Liver (tissue), 9 donors: Measurements from ENCODE around the gene SCAMP1. TPM values are rescaled to one million over a fixed set of nuclear protein-coding genes. Genes with fewer than 3 reads are reported as not detected.

Experiments
- DNase-seq: peaks from one replicate; pipeline ENCODE4 v3.0.0-alpha.2; 2017; ENCODE audit warnings: low spot score
- H3K27ac ChIP-seq, 2 donors: one replicate each; pipeline ENCODE4 v1.7.0; 2013; ENCODE audit warnings: inconsistent platforms in 2 of 2, low read length in 2 of 2, control low read depth in 1 of 2, low read depth in 1 of 2, mild to moderate bottlenecking in 1 of 2
- H3K27me3 ChIP-seq, 4 donors: one replicate each; pipeline versions ENCODE4 v1.6.1 to v1.7.0; 2013; ENCODE audit warnings: low read length in 3 of 4, inconsistent platforms in 1 of 4, mild to moderate bottlenecking in 1 of 4, moderate library complexity in 1 of 4; ENCODE audit not compliant: control insufficient read depth in 4 of 4, insufficient read depth in 4 of 4
- H3K36me3 ChIP-seq, 4 donors: one replicate each; pipeline versions ENCODE4 v1.6.1 to v1.7.0; 2013; ENCODE audit warnings: low read length in 3 of 4, mild to moderate bottlenecking in 3 of 4, low read depth in 1 of 4, moderate library complexity in 1 of 4; ENCODE audit not compliant: control insufficient read depth in 4 of 4, insufficient read depth in 3 of 4
- H3K4me1 ChIP-seq, 4 donors: one replicate each; pipeline versions ENCODE4 v1.6.1 to v1.7.0; 2013; ENCODE audit warnings: low read length in 3 of 4, mild to moderate bottlenecking in 3 of 4, moderate library complexity in 1 of 4; ENCODE audit not compliant: control insufficient read depth in 4 of 4, insufficient read depth in 4 of 4
- H3K4me3 ChIP-seq, 3 donors: one replicate each; pipeline versions ENCODE4 v1.6.1 to v1.7.0; 2013; ENCODE audit warnings: low read length in 3 of 3, control low read depth in 1 of 3, low read depth in 1 of 3, mild to moderate bottlenecking in 1 of 3
- H3K9ac ChIP-seq, 2 donors: one replicate each; pipeline ENCODE4 v1.7.0; 2013; ENCODE audit warnings: low read length in 2 of 2, mild to moderate bottlenecking in 2 of 2, moderate library complexity in 2 of 2, control low read depth in 1 of 2, low read depth in 1 of 2
- H3K9me3 ChIP-seq, 4 donors: one replicate each; pipeline versions ENCODE4 v1.6.1 to v1.7.0; 2013; ENCODE audit warnings: low read length in 3 of 4; ENCODE audit not compliant: control insufficient read depth in 4 of 4
- FOXA1 ChIP-seq: IDR thresholded peaks from 2 replicates; pipeline ENCODE4 v1.6.1; 2016; ENCODE audit warnings: antibody characterized with exemption
- FOXA2 ChIP-seq: IDR thresholded peaks from 2 replicates; pipeline ENCODE4 v1.6.1; 2016; ENCODE audit warnings: antibody characterized with exemption
- HNF4A ChIP-seq, 2 donors: conservative IDR thresholded peaks; 2 replicates each; pipeline ENCODE4 v1.6.1; 2016; ENCODE audit warnings: antibody characterized with exemption in 2 of 2, mild to moderate bottlenecking in 2 of 2
- HNF4G ChIP-seq: IDR thresholded peaks from 2 replicates; pipeline ENCODE4 v1.6.1; 2016; ENCODE audit warnings: antibody characterized with exemption
- JUND ChIP-seq, 2 donors: IDR thresholded peaks; 2 replicates each; pipeline ENCODE4 v1.6.1; 2016; ENCODE audit warnings: antibody characterized with exemption in 2 of 2
- NR2F2 ChIP-seq: IDR thresholded peaks from 2 replicates; pipeline ENCODE4 v1.6.1; 2016; ENCODE audit warnings: antibody characterized with exemption
- RAD21 ChIP-seq, 2 donors: IDR thresholded peaks; 2 replicates each; pipeline ENCODE4 v1.6.1; 2016; ENCODE audit warnings: antibody characterized with exemption in 2 of 2, mild to moderate bottlenecking in 2 of 2
- RXRA ChIP-seq, 2 donors: IDR thresholded peaks; 2 replicates each; pipeline ENCODE4 v1.6.1; 2017 to 2018; ENCODE audit warnings: antibody characterized with exemption in 2 of 2, mild to moderate bottlenecking in 1 of 2
- SP1 ChIP-seq: IDR thresholded peaks from 2 replicates; pipeline ENCODE4 v1.6.1; 2018; ENCODE audit warnings: antibody characterized with exemption, mild to moderate bottlenecking
- TAF1 ChIP-seq: conservative IDR thresholded peaks from 2 replicates; pipeline ENCODE4 v1.6.1; 2016; ENCODE audit warnings: antibody characterized with exemption, mild to moderate bottlenecking
- WGBS: extraction: QIAGEN DNeasy Blood & Tissue Kit; methylation state at CpG from one replicate; pipeline ENCODE4 v1.1.7; 2013; 5-methylcytosine and 5-hydroxymethylcytosine counted together
- polyA plus RNA-seq, 2 donors: library from polyadenylated mRNA; stranded (reverse) in 1 of 2; unstranded in 1 of 2; fragments of 200-250 nt in 1 of 2; fragments of >200 nt in 1 of 2; fragmentation: Nextera tagmentation in 1 of 2; extraction: Ambion mirVana in 1 of 2; gene quantifications; one replicate each; pipeline versions ENCODE4 v1.2.1 to v1.2.3, GENCODE V29; 2013 to 2015
- total RNA-seq, 2 donors: library from RNA; depleted of rRNA; stranded (reverse); fragments of >200 nt; gene quantifications; one replicate each; pipeline ENCODE4 v1.2.3, GENCODE V29; 2014
- TF ChIP-seq, protein P1 (sequence below): fragments of 150-350 bp; IDR thresholded peaks from 2 replicates; pipeline ENCODE4 v1.5.1; 2017; ENCODE audit warnings: improper control_type of control experiment, low read depth, low read length; ENCODE audit not compliant: missing input control
- TF ChIP-seq, protein P2 (sequence below): IDR thresholded peaks from 2 replicates; pipeline ENCODE4 v1.6.1; 2016; ENCODE audit warnings: antibody characterized with exemption, mild to moderate bottlenecking
- TF ChIP-seq, protein P3 (sequence below): IDR thresholded peaks from 2 replicates; pipeline ENCODE4 v1.6.1; 2016; ENCODE audit warnings: antibody characterized with exemption
- TF ChIP-seq, protein P4 (sequence below): IDR thresholded peaks from 2 replicates; pipeline ENCODE4 v1.6.1; 2016; ENCODE audit warnings: antibody characterized with exemption
- donor health status: healthy.
- donor health status: healthy.
- donor health status: healthy.
- donor health status: healthy.
- donor health status: healthy.

Gene SCAMP1
- total and polyA plus RNA-seq, 4 donors: 5.9 to 15.0 (median 9.0) TPM

DNA sequence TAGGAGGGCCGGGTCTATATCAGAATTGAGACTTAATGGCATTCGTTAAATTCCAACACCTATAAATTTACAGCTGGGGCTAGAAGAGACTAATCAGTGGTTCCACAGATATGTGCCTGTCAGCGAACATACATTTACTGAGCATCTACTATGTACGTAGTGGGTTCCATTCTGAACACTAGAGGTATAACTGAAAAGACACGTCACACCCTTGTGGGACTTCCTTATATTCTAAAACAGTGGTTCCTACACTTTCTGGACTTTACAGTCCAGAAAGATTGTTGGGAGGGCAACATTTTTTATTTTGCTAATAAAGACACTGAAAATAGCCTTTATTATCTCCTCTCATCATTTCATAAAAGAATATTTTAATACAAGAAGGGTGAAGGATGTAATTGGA lies 140.5 kb downstream of the SCAMP1 start:
- no peak for DNase-seq
- H3K9ac ChIP-seq: no peak overlapping the region
- H3K36me3 ChIP-seq: no peaks in the 10 kb centered on the region
- no peak overlapping the region for H3K4me3 ChIP-seq
- no peak overlapping the region for H3K27ac ChIP-seq
- TF ChIP-seq, protein P1, sequence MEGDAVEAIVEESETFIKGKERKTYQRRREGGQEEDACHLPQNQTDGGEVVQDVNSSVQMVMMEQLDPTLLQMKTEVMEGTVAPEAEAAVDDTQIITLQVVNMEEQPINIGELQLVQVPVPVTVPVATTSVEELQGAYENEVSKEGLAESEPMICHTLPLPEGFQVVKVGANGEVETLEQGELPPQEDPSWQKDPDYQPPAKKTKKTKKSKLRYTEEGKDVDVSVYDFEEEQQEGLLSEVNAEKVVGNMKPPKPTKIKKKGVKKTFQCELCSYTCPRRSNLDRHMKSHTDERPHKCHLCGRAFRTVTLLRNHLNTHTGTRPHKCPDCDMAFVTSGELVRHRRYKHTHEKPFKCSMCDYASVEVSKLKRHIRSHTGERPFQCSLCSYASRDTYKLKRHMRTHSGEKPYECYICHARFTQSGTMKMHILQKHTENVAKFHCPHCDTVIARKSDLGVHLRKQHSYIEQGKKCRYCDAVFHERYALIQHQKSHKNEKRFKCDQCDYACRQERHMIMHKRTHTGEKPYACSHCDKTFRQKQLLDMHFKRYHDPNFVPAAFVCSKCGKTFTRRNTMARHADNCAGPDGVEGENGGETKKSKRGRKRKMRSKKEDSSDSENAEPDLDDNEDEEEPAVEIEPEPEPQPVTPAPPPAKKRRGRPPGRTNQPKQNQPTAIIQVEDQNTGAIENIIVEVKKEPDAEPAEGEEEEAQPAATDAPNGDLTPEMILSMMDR: no peak
- TF ChIP-seq SP1 (no peak), JUND (IDR thresholded peaks at IDR 0.05) (no peak), HNF4A (conservative IDR thresholded peaks at IDR 0.05) (no peak)
- TF ChIP-seq, protein P2, sequence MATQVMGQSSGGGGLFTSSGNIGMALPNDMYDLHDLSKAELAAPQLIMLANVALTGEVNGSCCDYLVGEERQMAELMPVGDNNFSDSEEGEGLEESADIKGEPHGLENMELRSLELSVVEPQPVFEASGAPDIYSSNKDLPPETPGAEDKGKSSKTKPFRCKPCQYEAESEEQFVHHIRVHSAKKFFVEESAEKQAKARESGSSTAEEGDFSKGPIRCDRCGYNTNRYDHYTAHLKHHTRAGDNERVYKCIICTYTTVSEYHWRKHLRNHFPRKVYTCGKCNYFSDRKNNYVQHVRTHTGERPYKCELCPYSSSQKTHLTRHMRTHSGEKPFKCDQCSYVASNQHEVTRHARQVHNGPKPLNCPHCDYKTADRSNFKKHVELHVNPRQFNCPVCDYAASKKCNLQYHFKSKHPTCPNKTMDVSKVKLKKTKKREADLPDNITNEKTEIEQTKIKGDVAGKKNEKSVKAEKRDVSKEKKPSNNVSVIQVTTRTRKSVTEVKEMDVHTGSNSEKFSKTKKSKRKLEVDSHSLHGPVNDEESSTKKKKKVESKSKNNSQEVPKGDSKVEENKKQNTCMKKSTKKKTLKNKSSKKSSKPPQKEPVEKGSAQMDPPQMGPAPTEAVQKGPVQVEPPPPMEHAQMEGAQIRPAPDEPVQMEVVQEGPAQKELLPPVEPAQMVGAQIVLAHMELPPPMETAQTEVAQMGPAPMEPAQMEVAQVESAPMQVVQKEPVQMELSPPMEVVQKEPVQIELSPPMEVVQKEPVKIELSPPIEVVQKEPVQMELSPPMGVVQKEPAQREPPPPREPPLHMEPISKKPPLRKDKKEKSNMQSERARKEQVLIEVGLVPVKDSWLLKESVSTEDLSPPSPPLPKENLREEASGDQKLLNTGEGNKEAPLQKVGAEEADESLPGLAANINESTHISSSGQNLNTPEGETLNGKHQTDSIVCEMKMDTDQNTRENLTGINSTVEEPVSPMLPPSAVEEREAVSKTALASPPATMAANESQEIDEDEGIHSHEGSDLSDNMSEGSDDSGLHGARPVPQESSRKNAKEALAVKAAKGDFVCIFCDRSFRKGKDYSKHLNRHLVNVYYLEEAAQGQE: no peak
- 94% methylated on average over 5 of the region's 5 CpGs for WGBS
- no peaks in the 10 kb centered on the region for H3K4me1 ChIP-seq
- peaks cover 0 to 4% (median 0%) of the 10 kb centered on the region in 4 donors for H3K27me3 ChIP-seq
- H3K9me3 ChIP-seq: no peaks in the 10 kb centered on the region

DNA sequence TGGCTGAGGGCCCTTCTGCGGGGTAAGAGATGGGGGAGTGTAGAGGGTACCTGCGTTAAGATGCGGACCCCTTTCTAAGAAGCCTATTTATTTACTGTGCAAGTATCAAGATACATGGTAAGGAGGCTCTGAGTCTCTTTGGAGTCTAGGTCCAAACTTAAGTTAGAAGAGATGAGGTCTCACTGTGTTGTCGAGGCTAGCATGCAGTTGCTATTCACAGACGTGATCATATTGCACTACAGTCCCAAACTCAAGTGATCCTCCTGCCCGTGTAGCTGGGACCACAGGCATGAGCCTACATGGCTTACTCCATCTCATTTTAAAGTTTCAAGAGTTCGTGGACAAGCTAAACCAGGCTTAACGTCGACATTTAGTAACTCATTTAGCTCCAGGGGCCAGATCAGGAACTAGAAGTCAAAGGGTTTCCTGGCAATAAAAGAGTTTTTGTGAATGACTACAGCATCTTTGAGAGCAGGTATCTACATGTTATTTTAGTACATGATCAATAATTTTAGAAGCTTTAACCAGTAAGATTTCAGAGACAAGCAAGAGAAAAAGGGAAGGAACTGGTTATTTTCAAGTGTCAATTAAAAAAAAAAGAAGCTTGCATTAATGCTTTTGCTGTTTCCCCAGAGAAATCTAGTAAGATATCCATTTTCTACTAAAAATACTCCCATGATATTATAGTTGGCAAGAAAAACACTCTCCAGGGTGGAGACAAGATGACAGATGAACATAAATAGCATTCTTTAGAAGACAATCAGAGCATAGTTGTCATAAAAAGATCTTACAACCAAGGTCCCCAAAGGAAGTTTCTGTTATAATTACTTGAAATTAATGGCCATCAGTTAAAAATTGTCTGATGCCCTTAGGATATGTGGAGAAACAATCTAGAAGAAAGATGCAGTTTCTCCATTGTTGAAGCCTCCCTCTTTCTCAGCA lies 141.3 kb downstream of the SCAMP1 start:
- no peaks in the 10 kb centered on the region for H3K4me1 ChIP-seq
- TF ChIP-seq SP1: no peak

DNA sequence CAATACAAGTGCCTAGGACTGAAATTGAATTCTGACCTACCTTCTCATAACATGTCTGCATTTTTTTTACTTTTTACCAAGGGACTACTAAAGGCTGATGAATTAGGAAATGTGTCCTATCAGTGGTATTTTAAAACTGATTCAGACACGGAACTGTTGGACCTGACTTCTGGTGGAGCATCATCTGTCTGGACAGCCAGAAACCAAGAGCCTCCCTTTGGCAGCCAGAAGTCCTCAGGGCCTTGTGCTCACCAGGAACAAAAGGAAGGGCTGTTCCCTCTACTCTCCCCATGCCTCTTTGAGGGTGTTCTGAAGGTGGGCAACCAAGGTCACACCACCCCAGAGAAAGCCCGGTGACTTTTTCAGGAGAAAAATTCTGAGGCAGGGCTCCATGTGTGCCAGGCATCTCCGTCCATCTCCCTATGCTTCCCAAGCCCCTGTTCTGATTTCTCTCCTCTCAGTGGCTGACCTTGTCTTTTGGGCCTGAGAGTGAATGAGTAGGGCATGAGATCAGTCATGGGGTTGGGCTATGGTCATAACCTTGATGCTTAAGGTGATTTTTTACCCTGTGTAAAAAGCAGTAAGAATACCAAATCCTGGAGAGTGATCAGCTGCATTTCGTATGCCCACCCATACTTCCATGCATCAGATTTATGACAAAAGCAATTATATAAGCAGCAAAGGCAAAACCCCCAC lies 143.7 kb downstream of the SCAMP1 start:
- WGBS: 92% methylated on average over 4 of the region's 4 CpGs
- no peak for DNase-seq
- H3K4me1 ChIP-seq: no peaks in the 10 kb centered on the region
- peak overlapping the region in 1 of 2 donors; percentile 5 for H3K27ac ChIP-seq
- H3K9ac ChIP-seq: no peak overlapping the region
- no peak overlapping the region for H3K4me3 ChIP-seq
- no peaks in the 10 kb centered on the region for H3K36me3 ChIP-seq
- no peaks in the 10 kb centered on the region for H3K27me3 ChIP-seq
- H3K9me3 ChIP-seq: no peaks in the 10 kb centered on the region
- TF ChIP-seq JUND (IDR thresholded peaks at IDR 0.05): no peak
- no peak for TF ChIP-seq HNF4G
- TF ChIP-seq, protein P3, sequence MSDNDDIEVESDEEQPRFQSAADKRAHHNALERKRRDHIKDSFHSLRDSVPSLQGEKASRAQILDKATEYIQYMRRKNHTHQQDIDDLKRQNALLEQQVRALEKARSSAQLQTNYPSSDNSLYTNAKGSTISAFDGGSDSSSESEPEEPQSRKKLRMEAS: no peak
- no peak for TF ChIP-seq TAF1
- TF ChIP-seq, protein P4, sequence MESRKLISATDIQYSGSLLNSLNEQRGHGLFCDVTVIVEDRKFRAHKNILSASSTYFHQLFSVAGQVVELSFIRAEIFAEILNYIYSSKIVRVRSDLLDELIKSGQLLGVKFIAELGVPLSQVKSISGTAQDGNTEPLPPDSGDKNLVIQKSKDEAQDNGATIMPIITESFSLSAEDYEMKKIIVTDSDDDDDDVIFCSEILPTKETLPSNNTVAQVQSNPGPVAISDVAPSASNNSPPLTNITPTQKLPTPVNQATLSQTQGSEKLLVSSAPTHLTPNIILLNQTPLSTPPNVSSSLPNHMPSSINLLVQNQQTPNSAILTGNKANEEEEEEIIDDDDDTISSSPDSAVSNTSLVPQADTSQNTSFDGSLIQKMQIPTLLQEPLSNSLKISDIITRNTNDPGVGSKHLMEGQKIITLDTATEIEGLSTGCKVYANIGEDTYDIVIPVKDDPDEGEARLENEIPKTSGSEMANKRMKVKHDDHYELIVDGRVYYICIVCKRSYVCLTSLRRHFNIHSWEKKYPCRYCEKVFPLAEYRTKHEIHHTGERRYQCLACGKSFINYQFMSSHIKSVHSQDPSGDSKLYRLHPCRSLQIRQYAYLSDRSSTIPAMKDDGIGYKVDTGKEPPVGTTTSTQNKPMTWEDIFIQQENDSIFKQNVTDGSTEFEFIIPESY: no peak
- TF ChIP-seq FOXA2: no peak
- TF ChIP-seq RAD21 (IDR thresholded peaks at IDR 0.05): no peak
- no peak for TF ChIP-seq SP1
- TF ChIP-seq FOXA1: no peak
- no peak for TF ChIP-seq NR2F2
- TF ChIP-seq, protein P1: no peak
- no peak for TF ChIP-seq RXRA (IDR thresholded peaks at IDR 0.05)

More for the DNA sequence above, 141.3 kb downstream of the SCAMP1 start:
- Histone ChIP-seq H3K27me3 (peaks cover 0 to 4% (median 0%) of the 10 kb centered on the region in 4 donors), H3K36me3 (no peaks in the 10 kb centered on the region), H3K27ac (no peak overlapping the region), H3K9ac (no peak overlapping the region), H3K9me3 (no peaks in the 10 kb centered on the region), H3K4me3 (no peak overlapping the region)
- WGBS: 72% methylated on average over 9 of the region's 9 CpGs
- DNase-seq: no peak
